ENCODE measurements around the gene ARHGAP23.

GRCh38 chr17:38455288-38455915 lies 27.1 kb downstream of the ARHGAP23 start:
- TF ChIP-seq CREB1 (IDR thresholded peaks at IDR 0.05; ENCODE audit: low read depth), result no peak
- TF ChIP-seq MAX (IDR thresholded peaks at IDR 0.05), result 0 out of 2 replicates have a peak, but pooled peaks have one; percentile 15
- no peak for TF ChIP-seq CEBPB (IDR thresholded peaks at IDR 0.05)
- TF ChIP-seq TCF12 (IDR thresholded peaks at IDR 0.05; ENCODE audit: low read depth), result no peak
- TF ChIP-seq RAD21 (IDR thresholded peaks at IDR 0.05; ENCODE audit: low read depth), result no peak
- TF ChIP-seq EP300 (IDR thresholded peaks at IDR 0.05; ENCODE audit: borderline replicate concordance), result no peak
- no peak for TF ChIP-seq TEAD4 (IDR thresholded peaks at IDR 0.05)
- no peak for TF ChIP-seq FOXM1 (IDR thresholded peaks at IDR 0.05; ENCODE audit: borderline replicate concordance, low read depth)
- TF ChIP-seq NFIC (IDR thresholded peaks at IDR 0.05), result no peak
- TF ChIP-seq REST (IDR thresholded peaks at IDR 0.05; ENCODE audit: low read depth), result no peak
- TF ChIP-seq TAF1 (IDR thresholded peaks at IDR 0.05; ENCODE audit: low read depth), result no peak
- no peak for TF ChIP-seq EGR1 (IDR thresholded peaks at IDR 0.05)
- TF ChIP-seq ZBTB7A (IDR thresholded peaks at IDR 0.05; ENCODE audit: low read depth), result no peak
